Measurements from ENCODE around the gene CACNA1B. TPM values are rescaled to one million over a fixed set of nuclear protein-coding genes. Genes with fewer than 3 reads are reported as not detected.

The CACNA1B gene
- total RNA-seq, 3 donors from 2014 or later: 0.12 to 1.7 (median 0.22) TPM

GRCh38 chr9:137913771-137914767, 36.5 kb downstream of the CACNA1B start:
- intact Hi-C loops (cut with DNase I, micrococcal nuclease): no loop called here
- no peak for DNase-seq
- no peak for TF ChIP-seq CTCF (IDR thresholded peaks at IDR 0.05)
- Histone ChIP-seq H3K4me3 (no peak overlapping the region), H3K36me3 (ENCODE audit: low read depth) (no peaks in the 10 kb centered on the region), H3K4me1 (ENCODE audit: low read depth) (no peaks in the 10 kb centered on the region), H3K9me3 (no peaks in the 10 kb centered on the region)
- no peak for ATAC-seq

DNA sequence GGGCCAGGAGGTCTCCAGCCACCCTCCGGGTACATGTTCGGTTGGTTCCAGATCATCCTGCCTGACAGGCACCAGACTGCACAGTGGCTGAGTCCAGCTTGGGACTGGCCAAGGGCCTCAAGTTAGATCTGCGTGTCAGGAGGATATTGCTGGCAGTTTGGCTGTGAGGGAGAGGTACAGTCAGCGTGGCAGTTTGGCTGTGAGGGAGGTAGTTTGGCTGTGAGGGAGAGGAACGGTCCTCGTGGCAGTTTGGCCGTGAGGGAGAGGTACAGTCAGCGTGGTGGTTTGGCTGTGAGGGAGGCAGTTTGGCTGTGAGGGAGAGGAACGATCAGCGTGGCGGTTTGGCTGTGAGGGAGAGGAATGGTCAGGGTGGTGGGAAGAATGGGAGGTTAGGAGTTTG, 39.0 kb downstream of the CACNA1B start:
- TF ChIP-seq CTCF (IDR thresholded peaks at IDR 0.05): no peak
- intact Hi-C loops (cut with DNase I, micrococcal nuclease): no loop called here

GRCh38 chr9:137917116-137917515, 39.5 kb downstream of the CACNA1B start:
- intact Hi-C loops (cut with DNase I, micrococcal nuclease): no loop called here
- Histone ChIP-seq H3K4me1 (ENCODE audit: low read depth) (no peaks in the 10 kb centered on the region), H3K36me3 (ENCODE audit: low read depth) (no peaks in the 10 kb centered on the region), H3K9me3 (no peaks in the 10 kb centered on the region), H3K4me3 (no peak overlapping the region)
- DNase-seq (no peak), ATAC-seq (no peak)
- no peak for TF ChIP-seq CTCF (IDR thresholded peaks at IDR 0.05)

More for the DNA sequence above, 39.0 kb downstream of the CACNA1B start:
- no peaks in the 10 kb centered on the region for H3K9me3 ChIP-seq
- no peaks in the 10 kb centered on the region for H3K4me1 ChIP-seq (ENCODE audit: low read depth)
- DNase-seq (no peak), ATAC-seq (no peak)
- no peak overlapping the region for H3K4me3 ChIP-seq
- no peaks in the 10 kb centered on the region for H3K36me3 ChIP-seq (ENCODE audit: low read depth)

GRCh38 chr9:137917795-137918194, 40.2 kb downstream of the CACNA1B start:
- Histone ChIP-seq H3K4me1 (ENCODE audit: low read depth) (no peaks in the 10 kb centered on the region), H3K36me3 (ENCODE audit: low read depth) (no peaks in the 10 kb centered on the region), H3K9me3 (no peaks in the 10 kb centered on the region), H3K4me3 (no peak overlapping the region)
- no peak for TF ChIP-seq CTCF (IDR thresholded peaks at IDR 0.05)
- ATAC-seq (no peak), DNase-seq (no peak)
- intact Hi-C loops (cut with DNase I, micrococcal nuclease): no loop called here

- no peak for DNase-seq
- Histone ChIP-seq H3K4me1 (ENCODE audit: low read depth) (no peaks in the 10 kb centered on the region), H3K9me3 (no peaks in the 10 kb centered on the region), H3K36me3 (ENCODE audit: low read depth) (no peaks in the 10 kb centered on the region), H3K4me3 (no peak overlapping the region)
- no peak for ATAC-seq
- intact Hi-C loops (cut with DNase I, micrococcal nuclease): no loop called here
- TF ChIP-seq CTCF (IDR thresholded peaks at IDR 0.05): no peak
Observed at GRCh38 chr9:137918331-137919094, 40.9 kb downstream of the CACNA1B start.

All from mucosa of descending colon (tissue), 3 donors.